ENCODE results near the gene TRPM8.
"Not testable (repeated sequence)": the region's sequence is repeated elsewhere in the genome, so short reads cannot be mapped to it uniquely, and the experiment has no call there.

Gene TRPM8

DNA sequence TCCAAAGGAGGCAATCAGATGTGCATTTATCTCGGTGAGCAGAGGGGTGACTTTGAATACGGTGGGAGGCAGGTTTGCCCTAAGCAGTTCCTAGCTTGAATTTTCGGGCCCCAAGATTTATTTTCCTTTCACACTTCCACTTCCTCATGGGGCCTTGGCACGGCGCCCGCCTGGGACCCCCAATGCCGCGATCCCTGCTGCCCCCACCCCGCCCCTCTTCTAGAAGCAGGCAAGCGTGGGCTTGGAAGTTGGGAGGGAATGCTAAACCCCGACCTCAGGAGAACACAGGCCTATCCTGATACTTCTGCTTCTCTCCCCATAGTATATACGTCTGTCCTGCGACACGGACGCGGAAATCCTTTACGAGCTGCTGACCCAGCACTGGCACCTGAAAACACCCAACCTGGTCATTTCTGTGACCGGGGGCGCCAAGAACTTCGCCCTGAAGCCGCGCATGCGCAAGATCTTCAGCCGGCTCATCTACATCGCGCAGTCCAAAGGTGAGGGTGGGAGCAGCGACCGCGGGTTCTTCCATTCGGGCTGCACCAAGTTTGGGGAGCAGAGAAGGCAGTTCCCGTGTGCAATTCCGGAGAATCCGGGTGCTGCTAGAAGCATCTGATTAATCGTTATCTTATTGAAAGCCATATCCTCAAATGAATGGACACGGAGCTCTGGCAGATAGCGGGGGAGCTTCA, 21.6 kb downstream of the TRPM8 start:
- no peak for FAIRE-seq

- FAIRE-seq, result no peak
Observed at GRCh38 chr2:233940376-233941276, 23.5 kb downstream of the TRPM8 start.

GRCh38 chr2:233942731-233943130, 25.6 kb downstream of the TRPM8 start:
- no peak for FAIRE-seq

DNA sequence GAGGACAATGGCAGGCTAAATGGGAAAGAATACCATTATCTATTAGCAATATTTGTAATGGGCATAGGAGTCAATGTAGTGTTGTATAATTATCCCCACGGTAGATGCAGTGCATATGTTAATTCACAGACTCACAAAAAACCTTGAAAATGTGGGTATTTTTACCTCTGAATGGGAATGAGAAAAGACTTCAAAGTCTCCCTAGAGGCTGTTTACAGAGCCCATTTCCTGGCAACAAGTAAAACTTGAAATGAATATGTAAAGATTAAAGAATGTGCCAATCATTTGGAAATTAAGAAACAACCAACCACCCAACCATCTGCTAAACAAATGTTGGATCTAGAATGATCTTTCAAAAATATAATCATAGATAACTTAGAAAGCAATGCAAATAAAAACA, 27.1 kb downstream of the TRPM8 start:
- FAIRE-seq, result no peak

- no peak for FAIRE-seq
Observed at GRCh38 chr2:233944722-233945121, 27.5 kb downstream of the TRPM8 start.

DNA sequence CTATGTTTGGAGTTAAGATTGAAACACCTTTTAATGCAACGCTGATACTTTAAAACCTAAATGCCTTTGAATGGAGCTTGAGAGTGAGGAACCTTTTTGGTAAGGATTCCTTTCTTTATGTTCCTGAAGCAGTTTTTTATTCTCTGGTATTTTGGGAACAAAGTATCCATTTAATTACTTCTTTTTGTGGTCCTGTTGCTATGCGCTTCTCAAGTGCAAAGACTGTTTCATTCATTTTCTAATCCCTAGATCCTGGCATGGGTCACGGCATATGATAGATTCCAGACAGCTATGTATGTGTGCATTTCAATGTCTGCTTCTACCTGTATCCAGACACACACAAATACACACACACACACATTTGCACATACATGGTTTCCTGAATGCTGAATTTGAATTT, 28.0 kb downstream of the TRPM8 start:
- FAIRE-seq, result no peak

GRCh38 chr2:233950078-233950825, 33.1 kb downstream of the TRPM8 start:
- no peak for FAIRE-seq

DNA sequence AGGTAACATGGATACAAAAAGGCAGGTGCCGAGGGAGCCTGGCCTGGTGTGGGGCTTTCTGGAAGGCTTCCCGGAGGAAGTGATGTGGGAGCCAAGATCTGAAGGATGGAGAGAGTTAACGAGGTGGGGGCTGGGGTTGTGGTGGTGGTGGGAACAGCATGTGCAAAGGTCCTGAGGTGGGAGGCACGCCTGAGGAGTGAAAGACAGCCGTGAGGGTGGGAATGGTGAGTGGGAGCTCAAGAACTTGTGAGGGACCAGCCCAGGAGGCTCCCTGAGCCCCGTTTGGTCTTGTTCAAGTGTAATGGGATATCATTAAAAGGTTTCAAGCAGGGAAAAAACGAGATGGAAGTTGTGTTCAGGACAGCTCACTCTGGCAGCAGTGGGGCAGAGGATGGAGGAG, 35.2 kb downstream of the TRPM8 start:
- FAIRE-seq, result no peak

DNA sequence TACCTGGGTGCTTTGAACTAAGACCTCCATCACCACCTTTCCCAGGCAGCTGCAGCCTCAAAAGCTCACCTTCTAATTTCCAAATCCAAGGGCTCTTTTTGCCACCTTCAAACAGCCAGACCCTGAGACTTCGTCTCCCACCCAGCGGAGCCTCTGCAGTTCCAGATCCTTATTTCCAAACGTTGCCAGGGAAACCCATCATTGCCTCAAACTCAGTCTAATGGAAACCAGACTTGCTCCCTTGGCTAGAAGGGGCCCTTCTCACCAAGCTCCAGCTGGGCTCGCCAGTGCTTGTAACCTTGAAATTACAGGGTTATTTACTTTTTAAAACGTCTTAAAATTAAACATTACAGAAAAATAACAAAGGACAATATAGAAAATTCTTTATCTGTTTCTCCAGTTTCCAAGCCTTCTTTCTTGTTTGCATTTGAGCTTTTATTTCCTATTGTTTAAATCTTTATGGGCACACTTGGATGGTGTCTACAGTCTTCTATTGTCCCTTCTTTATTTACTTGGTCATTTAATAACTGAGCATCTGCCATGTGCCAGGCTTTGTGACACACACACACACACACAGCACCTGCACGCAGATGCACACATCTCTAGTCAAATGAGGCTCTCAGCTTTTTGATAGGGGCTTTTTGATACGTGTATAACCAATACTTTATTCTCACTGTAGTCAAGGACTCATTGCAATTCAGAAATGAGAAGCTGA, 36.1 kb downstream of the TRPM8 start:
- no peak for FAIRE-seq

- FAIRE-seq, result no peak
Observed at GRCh38 chr2:233960203-233960602, 43.0 kb downstream of the TRPM8 start.

- FAIRE-seq, result no peak
Observed at GRCh38 chr2:233961905-233962304, 44.7 kb downstream of the TRPM8 start.

DNA sequence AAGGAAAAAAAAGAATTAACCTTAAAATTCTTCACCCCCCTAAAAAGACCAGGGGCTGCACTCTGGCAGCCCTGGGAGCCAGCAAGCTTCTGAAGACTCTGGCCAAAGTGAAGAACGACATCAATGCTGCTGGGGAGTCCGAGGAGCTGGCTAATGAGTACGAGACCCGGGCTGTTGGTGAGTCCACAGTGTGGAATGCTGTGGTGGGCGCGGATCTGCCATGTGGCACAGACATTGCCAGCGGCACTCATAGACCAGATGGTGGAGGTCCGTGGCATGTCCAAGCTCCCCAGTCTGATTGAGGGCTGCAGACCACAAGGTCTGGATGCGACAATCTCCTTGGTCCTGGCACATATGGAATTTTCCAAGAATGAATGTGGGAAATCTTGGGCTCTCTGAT, 47.4 kb downstream of the TRPM8 start:
- FAIRE-seq, result no peak

DNA sequence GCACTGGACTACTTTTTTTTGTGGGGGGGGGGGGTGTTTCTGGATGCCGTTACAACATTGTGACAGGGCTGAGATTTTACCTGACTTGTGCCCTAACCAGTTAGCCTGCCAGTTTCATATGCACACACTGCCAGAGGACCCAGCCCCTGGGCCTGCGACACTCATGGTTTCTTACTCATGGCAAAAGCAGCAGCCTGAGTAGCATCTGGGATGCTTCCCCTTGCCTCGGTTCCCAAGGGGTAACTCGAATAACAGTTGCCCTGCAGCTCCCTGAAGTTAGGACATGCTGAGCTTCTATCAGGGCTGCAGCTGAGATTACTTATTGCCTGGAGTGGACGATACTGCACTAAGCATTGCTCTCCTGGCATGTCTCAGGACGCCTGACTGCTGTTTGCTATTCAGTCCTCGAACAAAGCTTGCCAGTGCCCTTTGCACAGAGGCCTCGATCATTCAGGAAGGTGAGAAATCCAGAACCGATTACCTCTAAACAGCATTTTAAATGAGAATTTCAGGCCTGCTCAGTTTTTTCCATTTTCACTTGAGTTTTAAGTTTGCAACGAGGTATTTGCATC, 47.9 kb downstream of the TRPM8 start:
- FAIRE-seq, result no peak

- not testable (repeated sequence) for FAIRE-seq
Observed at GRCh38 chr2:233965646-233966045, 48.5 kb downstream of the TRPM8 start.

- no peak for FAIRE-seq
Observed at GRCh38 chr2:233966388-233966787, 49.2 kb downstream of the TRPM8 start.

DNA sequence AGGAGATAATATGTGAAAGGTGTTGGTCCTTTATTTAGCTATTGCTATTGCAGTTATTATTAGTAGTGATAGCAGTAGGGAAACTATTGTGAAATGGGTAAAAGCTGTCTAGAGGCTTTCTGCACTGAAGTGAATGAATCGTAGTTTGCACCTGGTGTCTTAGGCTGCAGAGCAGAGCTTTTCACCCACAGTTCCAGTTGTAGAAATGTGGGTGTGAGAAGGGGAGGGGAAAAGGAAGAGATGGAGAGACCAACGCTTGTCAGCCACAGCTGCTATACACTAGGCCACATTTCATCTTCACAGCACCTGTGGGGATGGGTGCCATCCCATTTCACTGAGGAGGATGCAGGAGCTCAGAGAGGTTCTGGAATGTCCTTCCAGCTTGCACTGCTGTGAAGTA, 50.0 kb downstream of the TRPM8 start:
- no peak for FAIRE-seq

DNA sequence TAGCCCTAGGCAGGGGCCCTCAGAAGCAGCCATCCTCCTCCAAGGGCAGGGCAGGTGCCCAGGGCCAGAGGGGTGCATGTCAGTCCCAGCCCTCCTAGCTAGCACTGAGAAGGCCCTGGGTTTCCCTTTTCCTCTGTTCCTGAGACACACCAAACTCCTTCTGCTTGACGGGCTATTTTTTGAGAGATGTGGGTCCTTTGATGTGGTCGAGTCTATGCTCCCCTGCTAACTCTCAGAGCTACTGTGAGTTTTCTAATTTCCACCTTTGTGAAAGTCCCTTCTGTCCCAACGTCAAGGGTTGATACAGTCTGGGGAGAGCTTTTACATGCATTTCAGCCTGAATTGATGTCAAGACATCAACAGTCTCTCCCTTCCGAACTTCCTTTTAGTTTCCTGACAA, 51.4 kb downstream of the TRPM8 start:
- FAIRE-seq, result no peak

GRCh38 chr2:233972460-233972859, 55.3 kb downstream of the TRPM8 start:
- FAIRE-seq, result not testable (repeated sequence)

DNA sequence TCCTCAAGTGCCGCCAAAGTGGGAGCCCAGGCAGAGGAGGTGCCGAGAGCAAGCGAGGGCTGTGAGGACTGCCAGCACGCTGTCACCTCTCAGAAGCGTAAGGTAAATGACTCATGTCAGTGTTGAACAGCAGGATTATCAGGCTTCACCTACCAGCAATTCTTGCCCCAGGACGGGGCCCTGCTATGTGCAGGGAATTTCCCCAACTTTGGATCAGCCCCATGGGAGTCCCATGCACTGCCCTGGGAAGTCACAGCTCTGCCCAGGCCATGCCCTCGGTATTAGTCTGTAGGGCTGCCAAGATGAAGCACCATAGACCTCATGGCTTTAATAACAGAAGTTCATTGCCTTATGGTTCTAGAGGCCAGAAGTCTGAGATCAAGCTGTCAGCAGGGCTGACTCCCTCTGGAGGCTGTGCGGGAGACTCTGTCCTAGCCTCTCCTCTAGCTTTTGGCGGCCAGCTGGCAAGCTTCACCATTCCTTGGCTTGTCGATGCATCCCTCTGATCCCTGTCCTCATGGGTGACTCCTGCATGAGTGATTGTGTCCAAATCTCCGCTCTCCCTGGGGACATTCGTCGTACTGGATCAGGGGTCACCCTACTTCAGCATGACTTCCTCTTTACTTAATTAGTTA, 55.9 kb downstream of the TRPM8 start:
- FAIRE-seq, result no peak

DNA sequence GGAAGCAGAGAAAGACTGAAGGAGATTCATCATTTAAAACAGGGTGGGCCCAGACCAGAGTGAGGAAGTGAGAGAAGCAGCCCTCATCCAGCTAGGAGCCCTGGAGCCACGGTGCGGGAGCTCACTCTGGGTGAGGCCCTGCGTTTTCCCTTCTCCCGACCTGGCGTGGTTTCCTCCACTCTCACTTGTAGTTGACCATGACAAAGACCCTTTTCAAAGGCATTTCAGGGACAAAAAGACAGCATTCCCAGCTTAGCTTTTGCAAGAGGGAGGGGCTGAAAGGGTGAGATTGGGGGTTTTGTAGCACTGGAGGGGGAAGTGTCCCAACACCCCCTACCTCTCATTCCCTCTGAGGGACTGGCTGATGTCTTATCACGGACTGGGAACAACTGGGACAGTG, 56.6 kb downstream of the TRPM8 start:
- no peak for FAIRE-seq

DNA sequence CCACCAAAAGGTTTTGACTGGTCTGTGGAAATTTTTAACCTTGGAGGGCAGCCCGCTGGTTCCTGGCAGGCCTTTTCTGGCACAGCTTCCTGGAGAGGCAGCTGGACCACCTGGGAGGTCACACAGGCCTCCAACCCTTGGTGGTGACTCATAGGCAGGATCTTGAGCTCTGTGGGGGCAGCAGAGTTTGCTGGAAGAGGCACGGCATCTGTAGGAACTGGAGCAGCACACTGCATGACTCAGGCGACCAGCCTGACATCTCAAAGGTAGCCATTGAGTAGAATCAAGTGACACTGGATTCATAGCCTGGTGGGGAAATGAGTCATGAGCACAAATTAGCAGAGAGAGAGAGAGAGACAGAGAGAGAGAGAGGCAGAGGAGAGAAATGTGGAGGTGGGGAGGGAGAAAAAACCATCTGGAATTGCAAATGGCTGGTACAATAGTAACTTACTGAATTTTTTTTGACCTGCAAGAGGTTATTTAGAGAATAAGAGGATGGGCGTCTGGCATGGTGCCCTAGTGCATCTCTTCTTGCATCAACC, 57.4 kb downstream of the TRPM8 start:
- FAIRE-seq, result peak; percentile 93

DNA sequence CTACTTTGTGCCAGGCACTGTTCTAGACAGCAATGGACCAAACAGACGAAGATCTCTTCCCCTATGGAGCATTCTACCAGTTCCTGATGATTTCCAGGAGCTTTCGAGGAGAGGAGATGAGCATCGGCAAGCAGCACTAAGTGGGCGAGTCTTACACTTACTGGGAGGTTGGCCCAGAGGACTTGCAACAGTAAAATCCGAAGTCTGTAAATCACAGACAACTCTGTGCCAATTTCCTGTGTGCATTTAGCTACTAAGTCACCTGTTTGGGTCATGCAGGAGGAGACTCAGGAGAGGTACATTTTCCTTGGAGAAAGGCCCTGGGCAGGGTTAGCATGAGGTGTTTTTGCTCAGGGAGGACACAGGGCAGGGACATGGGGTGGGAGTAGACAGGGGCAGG, 58.9 kb downstream of the TRPM8 start:
- FAIRE-seq, result no peak
